Esophagus muscularis mucosa (tissue), 4 donors: Measurements from ENCODE around the gene SDK1.

Experiments used
- EP300 ChIP-seq: sonication (generic); formaldehyde crosslinking; IDR thresholded peaks from one replicate; pipeline ENCODE4 v1.6.1; 2017; ENCODE audit warnings: antibody characterized with exemption
- POLR2A ChIP-seq: fragments of 450-650 bp; IDR thresholded peaks from one replicate; pipeline ENCODE4 v1.6.1; 2017; ENCODE audit warnings: antibody characterized with exemption, moderate library complexity, mild to moderate bottlenecking, low read depth
- TF ChIP-seq, protein P1 (sequence below), 3 experiments: fragments of 200-600 bp in 2 of 3; fragments of 450-650 bp in 1 of 3; sonication (generic) in 2 of 3; IDR thresholded peaks; one replicate each; pipeline ENCODE4 v1.5.1; 2017 to 2019; ENCODE audit warnings: antibody characterized with exemption in 3 of 3, mild to moderate bottlenecking in 2 of 3, moderate library complexity in 1 of 3

DNA sequence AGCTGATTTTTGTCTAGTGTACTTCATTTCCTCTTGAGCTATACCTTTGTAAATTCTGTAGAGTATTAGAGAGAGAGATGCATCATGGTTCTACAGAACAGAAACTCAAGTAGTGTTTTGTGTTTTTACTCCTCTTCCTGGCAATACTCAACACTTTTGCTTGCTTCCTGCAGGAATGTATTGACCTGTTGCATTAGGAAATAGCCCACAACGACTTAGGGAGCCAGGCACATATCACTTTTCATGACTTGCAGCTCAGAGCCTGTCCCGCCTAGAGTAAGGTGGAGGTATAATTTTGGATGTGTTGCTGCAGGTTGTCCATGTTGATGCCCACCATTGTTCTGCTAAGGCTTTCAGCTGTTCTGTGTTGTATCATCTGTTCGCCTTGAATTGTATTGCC lies 216.3 kb downstream of the SDK1 start:
- TF ChIP-seq, protein P1, sequence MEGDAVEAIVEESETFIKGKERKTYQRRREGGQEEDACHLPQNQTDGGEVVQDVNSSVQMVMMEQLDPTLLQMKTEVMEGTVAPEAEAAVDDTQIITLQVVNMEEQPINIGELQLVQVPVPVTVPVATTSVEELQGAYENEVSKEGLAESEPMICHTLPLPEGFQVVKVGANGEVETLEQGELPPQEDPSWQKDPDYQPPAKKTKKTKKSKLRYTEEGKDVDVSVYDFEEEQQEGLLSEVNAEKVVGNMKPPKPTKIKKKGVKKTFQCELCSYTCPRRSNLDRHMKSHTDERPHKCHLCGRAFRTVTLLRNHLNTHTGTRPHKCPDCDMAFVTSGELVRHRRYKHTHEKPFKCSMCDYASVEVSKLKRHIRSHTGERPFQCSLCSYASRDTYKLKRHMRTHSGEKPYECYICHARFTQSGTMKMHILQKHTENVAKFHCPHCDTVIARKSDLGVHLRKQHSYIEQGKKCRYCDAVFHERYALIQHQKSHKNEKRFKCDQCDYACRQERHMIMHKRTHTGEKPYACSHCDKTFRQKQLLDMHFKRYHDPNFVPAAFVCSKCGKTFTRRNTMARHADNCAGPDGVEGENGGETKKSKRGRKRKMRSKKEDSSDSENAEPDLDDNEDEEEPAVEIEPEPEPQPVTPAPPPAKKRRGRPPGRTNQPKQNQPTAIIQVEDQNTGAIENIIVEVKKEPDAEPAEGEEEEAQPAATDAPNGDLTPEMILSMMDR (IDR thresholded peaks at IDR 0.05) = no peak
- TF ChIP-seq POLR2A = no peak
- TF ChIP-seq EP300 = no peak
